Thyroid gland (tissue), 4 donors: ENCODE measurements around the gene GRK2. TPM values are rescaled to one million over a fixed set of nuclear protein-coding genes. Genes with fewer than 3 reads are reported as not detected.
A peak's percentile ranks its signal among the peaks of the same experiment; 100 is the strongest.
"Not testable (repeated sequence)": the region's sequence is repeated elsewhere in the genome, so short reads cannot be mapped to it uniquely, and the experiment has no call there.

Experiments used
- DNase-seq, 2 donors: peaks; one replicate each; pipeline ENCODE4 v3.0.0-alpha.2; 2019
- H3K27ac ChIP-seq, 3 donors: fragments of 200-600 bp; sonication (generic); 1 replicate in 2 of 3; 2 replicates in 1 of 3; pipeline ENCODE4 v1.5.1; 2016 to 2019; ENCODE audit warnings: mild to moderate bottlenecking in 1 of 3, moderate library complexity in 1 of 3
- H3K27me3 ChIP-seq: fragments of 200-600 bp; sonication (generic); one replicate; pipeline ENCODE4 v1.5.1; 2019
- H3K36me3 ChIP-seq, 2 donors: fragments of 200-600 bp; sonication (generic); one replicate each; pipeline ENCODE4 v1.5.1; 2016 to 2019
- H3K4me1 ChIP-seq, 2 donors: fragments of 200-600 bp; sonication (generic); one replicate each; pipeline ENCODE4 v1.5.1; 2017 to 2019
- H3K4me3 ChIP-seq, 3 donors: fragments of 200-600 bp; sonication (generic); replicated peaks in 1 of 3; 1 replicate in 2 of 3; 2 replicates in 1 of 3; pipeline ENCODE4 v1.5.1; 2016; ENCODE audit warnings: mild to moderate bottlenecking in 1 of 3
- H3K9me3 ChIP-seq: fragments of 200-600 bp; sonication (generic); one replicate; pipeline ENCODE4 v1.5.1; 2017
- POLR2A ChIP-seq, 2 donors: fragments of 450-650 bp; IDR thresholded peaks; one replicate each; pipeline ENCODE4 v1.6.1; 2017; ENCODE audit warnings: antibody characterized with exemption in 2 of 2, mild to moderate bottlenecking in 2 of 2, moderate library complexity in 1 of 2
- WGBS, 2 donors: methylation state at CpG; one replicate each; pipeline ENCODE4 v1.1.5; 2017; 5-methylcytosine and 5-hydroxymethylcytosine counted together
- intact Hi-C: fragments of 100-400 bp; cut with DNase I; formaldehyde crosslinking; loops from one replicate; pipeline ENCODE4 v1.15.1; 2023
- total RNA-seq, 4 donors: library from RNA; depleted of rRNA; stranded (reverse); fragments of >200 nt; gene quantifications; one replicate each; pipeline ENCODE4 v1.2.3, GENCODE V29; 2016
- TF ChIP-seq, protein P1 (sequence below), 6 experiments: fragments of 200-600 bp in 3 of 6; fragments of 450-650 bp in 3 of 6; sonication (generic) in 3 of 6; IDR thresholded peaks; one replicate each; pipeline ENCODE4 v1.5.1; 2016 to 2019; ENCODE audit warnings: antibody characterized with exemption in 6 of 6, mild to moderate bottlenecking in 2 of 6, inconsistent platforms in 1 of 6, moderate library complexity in 1 of 6

The GRK2 gene
- 10 to 100 TPM; 32.8 to 55.8 (median 40.6) TPM for total RNA-seq

GRCh38 chr11:67266449-67267187, at the start of gene GRK2:
TSS of gene GRK2 (plus strand) at chr11:67266473. CDS start at chr11:67266700, 227 bp downstream.
- Histone ChIP-seq H3K4me3 (peak within 1 kb of the TSS; percentile 62 to 98 (median 86)), H3K4me1 (peaks cover 24 to 60% of the 10 kb centered on the region in 2 donors), H3K36me3 (peaks cover 0 to 4% of the 10 kb centered on the region in 2 donors), H3K27me3 (no peaks in the 10 kb centered on the region), H3K27ac (peak within 1 kb of the TSS; percentile 77 to 85 (median 78)), H3K9me3 (no peaks in the 10 kb centered on the region)
- no peak for TF ChIP-seq POLR2A (IDR thresholded peaks at IDR 0.05)
- TF ChIP-seq, protein P1, sequence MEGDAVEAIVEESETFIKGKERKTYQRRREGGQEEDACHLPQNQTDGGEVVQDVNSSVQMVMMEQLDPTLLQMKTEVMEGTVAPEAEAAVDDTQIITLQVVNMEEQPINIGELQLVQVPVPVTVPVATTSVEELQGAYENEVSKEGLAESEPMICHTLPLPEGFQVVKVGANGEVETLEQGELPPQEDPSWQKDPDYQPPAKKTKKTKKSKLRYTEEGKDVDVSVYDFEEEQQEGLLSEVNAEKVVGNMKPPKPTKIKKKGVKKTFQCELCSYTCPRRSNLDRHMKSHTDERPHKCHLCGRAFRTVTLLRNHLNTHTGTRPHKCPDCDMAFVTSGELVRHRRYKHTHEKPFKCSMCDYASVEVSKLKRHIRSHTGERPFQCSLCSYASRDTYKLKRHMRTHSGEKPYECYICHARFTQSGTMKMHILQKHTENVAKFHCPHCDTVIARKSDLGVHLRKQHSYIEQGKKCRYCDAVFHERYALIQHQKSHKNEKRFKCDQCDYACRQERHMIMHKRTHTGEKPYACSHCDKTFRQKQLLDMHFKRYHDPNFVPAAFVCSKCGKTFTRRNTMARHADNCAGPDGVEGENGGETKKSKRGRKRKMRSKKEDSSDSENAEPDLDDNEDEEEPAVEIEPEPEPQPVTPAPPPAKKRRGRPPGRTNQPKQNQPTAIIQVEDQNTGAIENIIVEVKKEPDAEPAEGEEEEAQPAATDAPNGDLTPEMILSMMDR (IDR thresholded peaks at IDR 0.05): no peak
- peak; percentile 54 to 62 for DNase-seq
- intact Hi-C loops: loop anchor here (2.0 kb wide), 1 partner anchor 52 kb away; no protein-coding TSS in a partner anchor
- 1% methylated on average over 10 of the region's 103 CpGs; no CpG with 5 or more reads in 1 of the 2 donors for WGBS, 2 donors

DNA sequence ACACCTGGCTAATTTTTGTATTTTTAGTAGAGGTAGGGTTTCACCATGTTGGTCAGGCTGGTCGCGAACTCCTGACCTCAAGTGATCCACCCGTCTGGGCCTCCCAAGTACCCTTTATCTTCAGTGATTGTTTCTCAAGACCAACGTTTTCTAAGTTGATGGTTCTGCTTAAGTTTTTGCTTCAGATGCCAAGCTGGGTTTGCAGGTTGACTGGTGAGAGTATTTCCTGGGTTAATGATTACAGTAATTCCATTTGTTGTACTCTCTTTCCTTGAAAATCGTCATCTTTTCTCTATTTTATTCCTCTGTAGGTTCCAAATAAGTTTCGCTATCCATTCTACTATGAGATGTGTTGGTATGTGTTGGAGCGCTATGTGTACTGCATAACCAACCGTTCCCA, 38.5 kb upstream of the GRK2 start:
- Histone ChIP-seq H3K4me3 (no peak overlapping the region), H3K27me3 (no peaks in the 10 kb centered on the region), H3K9me3 (no peaks in the 10 kb centered on the region), H3K4me1 (no peaks in the 10 kb centered on the region), H3K27ac (no peak overlapping the region), H3K36me3 (peaks cover 34 to 51% of the 10 kb centered on the region in 2 donors)
- DNase-seq: no peak
- 88 to 90% methylated on average over 8 of the region's 8 CpGs for WGBS, 2 donors
- intact Hi-C loops: no loop called here
- TF ChIP-seq, protein P1 (IDR thresholded peaks at IDR 0.05): no peak
- no peak for TF ChIP-seq POLR2A (IDR thresholded peaks at IDR 0.05)

DNA sequence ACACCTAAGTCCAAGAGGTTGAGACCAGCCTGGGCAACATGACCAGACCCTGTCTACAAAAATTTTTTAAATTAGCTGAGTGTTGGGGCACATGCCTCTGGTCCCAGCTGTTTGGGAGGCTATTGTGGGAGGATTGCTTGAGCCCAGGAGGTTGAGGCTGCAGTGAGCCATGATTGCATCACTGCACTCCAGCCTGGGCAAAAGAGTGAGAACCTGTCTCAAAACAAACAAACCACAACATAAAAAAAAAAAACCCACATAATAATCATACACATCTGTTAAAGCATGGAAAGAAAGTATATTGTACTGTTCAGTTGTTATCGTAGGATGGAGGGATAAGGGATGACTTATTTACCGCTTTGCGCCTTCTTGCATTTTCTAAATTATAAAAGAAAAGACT, 35.9 kb upstream of the GRK2 start:
- Histone ChIP-seq H3K36me3 (peaks cover 25 to 46% of the 10 kb centered on the region in 2 donors), H3K27me3 (no peaks in the 10 kb centered on the region), H3K27ac (no peak overlapping the region), H3K4me3 (no peak overlapping the region), H3K4me1 (no peaks in the 10 kb centered on the region), H3K9me3 (no peaks in the 10 kb centered on the region)
- TF ChIP-seq, protein P1 (IDR thresholded peaks at IDR 0.05): no peak
- no peak for TF ChIP-seq POLR2A (IDR thresholded peaks at IDR 0.05)
- intact Hi-C loops: loop anchor here (10.0 kb wide), 1 partner anchor 106 kb away; no protein-coding TSS in a partner anchor
- DNase-seq: no peak
- 96 to 99% methylated on average over 3 of the region's 3 CpGs for WGBS, 2 donors

GRCh38 chr11:67230886-67231285, 35.4 kb upstream of the GRK2 start:
- TF ChIP-seq POLR2A (IDR thresholded peaks at IDR 0.05): no peak
- TF ChIP-seq, protein P1 (IDR thresholded peaks at IDR 0.05): no peak
- DNase-seq: no peak
- Histone ChIP-seq H3K4me3 (no peak overlapping the region), H3K27me3 (no peaks in the 10 kb centered on the region), H3K36me3 (peaks cover 25 to 42% of the 10 kb centered on the region in 2 donors), H3K27ac (no peak overlapping the region), H3K9me3 (no peaks in the 10 kb centered on the region), H3K4me1 (no peaks in the 10 kb centered on the region)
- intact Hi-C loops: loop anchor here (10.0 kb wide), 1 partner anchor 106 kb away; no protein-coding TSS in a partner anchor
- 94 to 96% methylated on average over 1 of the region's 1 CpG for WGBS, 2 donors

- Histone ChIP-seq H3K9me3 (no peaks in the 10 kb centered on the region), H3K4me1 (peaks cover 6 to 7% of the 10 kb centered on the region in 2 donors), H3K27ac (no peak overlapping the region), H3K4me3 (no peak overlapping the region), H3K36me3 (peaks cover 14 to 27% of the 10 kb centered on the region in 2 donors), H3K27me3 (no peaks in the 10 kb centered on the region)
- no peak for DNase-seq
- 83 to 85% methylated on average over 7 of the region's 7 CpGs for WGBS, 2 donors
- no peak for TF ChIP-seq POLR2A (IDR thresholded peaks at IDR 0.05)
- TF ChIP-seq, protein P1 (IDR thresholded peaks at IDR 0.05): no peak
- intact Hi-C loops: loop anchor here (10.0 kb wide), 1 partner anchor 109 kb away; no protein-coding TSS in a partner anchor
Measured at GRCh38 chr11:67233584-67234190, 32.6 kb upstream of the GRK2 start.

GRCh38 chr11:67234571-67234970, 31.7 kb upstream of the GRK2 start:
- WGBS, 2 donors: 77 to 82% methylated on average over 8 of the region's 8 CpGs
- not testable (repeated sequence) for H3K9me3 ChIP-seq, H3K4me3 ChIP-seq, H3K27ac ChIP-seq, H3K27me3 ChIP-seq
- intact Hi-C loops: loop anchor here (10.0 kb wide), 1 partner anchor 110 kb away; no protein-coding TSS in a partner anchor
- peaks cover 15 to 16% of the 10 kb centered on the region in 2 donors for H3K4me1 ChIP-seq
- peaks cover 6 to 18% of the 10 kb centered on the region in 2 donors for H3K36me3 ChIP-seq
- DNase-seq: peak; percentile 20 to 29
